H1 (cell line): ENCODE measurements around the gene ELMO1. TPM values are rescaled to one million over a fixed set of nuclear protein-coding genes. Genes with fewer than 3 reads are reported as not detected.

Source experiments
- HDAC2 ChIP-seq, 2 experiments: fragments of 300-600 bp in 1 of 2; sonication (generic) in 1 of 2; IDR thresholded peaks; 2 replicates each; pipeline ENCODE4 v1.6.1; 2011 to 2012; ENCODE audit warnings: low read depth in 2 of 2, low read length in 2 of 2, mild to moderate bottlenecking in 2 of 2, moderate library complexity in 2 of 2, borderline replicate concordance in 1 of 2, inconsistent platforms in 1 of 2
- TAF7 ChIP-seq: optimal IDR thresholded peaks from 2 replicates; pipeline ENCODE3; 2011; ENCODE audit warnings: low read depth, mild to moderate bottlenecking, inconsistent platforms, low read length, moderate library complexity, borderline replicate concordance
- TBP ChIP-seq: IDR thresholded peaks from 2 replicates; pipeline ENCODE4 v1.6.1; 2011; ENCODE audit warnings: low read depth, low read length, improper control_type of control experiment
- polyA plus RNA-seq, 7 experiments: library from polyadenylated mRNA; depleted of rRNA in 3 of 7; stranded (reverse) in 5 of 7; unstranded in 2 of 7; fragments of >200 nt in 5 of 7; fragments of 200-250 nt in 2 of 7; gene quantifications; 1 replicate in 5 of 7; 2 replicates in 1 of 7; 4 replicates in 1 of 7; pipeline versions ENCODE4 v1.2.1 to v1.2.3, GENCODE V29; 2011 to 2013; ENCODE audit warnings: missing spikeins in 2 of 7, mixed read lengths in 2 of 7
- total RNA-seq: library from RNA; stranded (reverse); fragmentation: NEBNext Ultra II Directional; extraction: Animal tissue kit (Norgen Biotek cat#: 25700); gene quantifications from 2 replicates; pipeline ENCODE4 v1.2.1, GENCODE V29; 2021

ELMO1 gene
- total and polyA plus RNA-seq, 2 of the 8 experiments (the other 6 are each of a cell fraction or from before 2014, with no cell fraction given): 18.4 to 21.0 TPM

- TF ChIP-seq TAF7: no peak
- TF ChIP-seq TBP: no peak
- no peak for TF ChIP-seq HDAC2 (IDR thresholded peaks at IDR 0.05; ENCODE audit: borderline replicate concordance in 1 of 2, low read depth in 2 of 2, low read length in 2 of 2)
These were observed 339.5 kb downstream of the ELMO1 start (continued) for GRCh38 chr7:37109016-37109683.
